Endometrium (tissue), 2 donors: ENCODE results near the gene A1BG.
"Not testable (repeated sequence)": the region's sequence is repeated elsewhere in the genome, so short reads cannot be mapped to it uniquely, and the experiment has no call there.

Source experiments
- FAIRE-seq: peaks from 2 replicates; lab custom pipeline; 2012; peaks lifted over from hg19 to GRCh38; lab: Jason Lieb, UNC
- donor health status: control.
- donor health status: control.

Gene A1BG

GRCh38 chr19:58361900-58362271 lies 8.6 kb upstream of the A1BG start:
- peak; percentile 41 for FAIRE-seq

GRCh38 chr19:58357481-58358145 lies 4.3 kb upstream of the A1BG start:
- FAIRE-seq, result no peak

- no peak for FAIRE-seq
These were observed 3.6 kb upstream of the A1BG start for GRCh38 chr19:58356766-58357480.

- FAIRE-seq, result no peak
These were observed 2.8 kb upstream of the A1BG start for GRCh38 chr19:58355908-58356765.

- no peak for FAIRE-seq
These were observed 2.0 kb upstream of the A1BG start for GRCh38 chr19:58355215-58355796.

- FAIRE-seq, result no peak
These were observed 1.3 kb upstream of the A1BG start for GRCh38 chr19:58354478-58355030.

GRCh38 chr19:58353717-58354477 lies 605 bp upstream of the A1BG start:
- FAIRE-seq, result no peak

GRCh38 chr19:58351990-58352755 lies 1.1 kb downstream of the A1BG start:
- no peak for FAIRE-seq

GRCh38 chr19:58351558-58351878 lies 1.8 kb downstream of the A1BG start:
- FAIRE-seq, result no peak

GRCh38 chr19:58350871-58351557 lies 2.3 kb downstream of the A1BG start:
- FAIRE-seq, result no peak

- no peak for FAIRE-seq
These were observed 3.1 kb downstream of the A1BG start for GRCh38 chr19:58350001-58350861.

- FAIRE-seq, result no peak
These were observed 3.7 kb downstream of the A1BG start for GRCh38 chr19:58349590-58349989.

- FAIRE-seq, result not testable (repeated sequence)
These were observed 5.2 kb downstream of the A1BG start for GRCh38 chr19:58348080-58348479.

- no peak for FAIRE-seq
These were observed 6.0 kb downstream of the A1BG start for GRCh38 chr19:58346961-58347929.

- no peak for FAIRE-seq
These were observed 7.7 kb downstream of the A1BG start for GRCh38 chr19:58345558-58345957.

- FAIRE-seq, result no peak
These were observed 14.3 kb downstream of the A1BG start for GRCh38 chr19:58338825-58339558.

GRCh38 chr19:58338336-58338735 lies 15.0 kb downstream of the A1BG start:
- FAIRE-seq, result no peak
